ENCODE results near the gene USP36.
"Not testable (repeated sequence)": the region's sequence is repeated elsewhere in the genome, so short reads cannot be mapped to it uniquely, and the experiment has no call there.

The USP36 gene

GRCh38 chr17:78870621-78871020, 30.0 kb upstream of the USP36 start:
- no peak for DNase-seq

- no peak for DNase-seq
Observed at GRCh38 chr17:78868391-78868790, 27.8 kb upstream of the USP36 start.

- DNase-seq: not testable (repeated sequence)
Observed at GRCh38 chr17:78867046-78867445, 26.4 kb upstream of the USP36 start.

GRCh38 chr17:78865682-78866390, 25.2 kb upstream of the USP36 start:
- DNase-seq: peak; percentile 49

- DNase-seq: no peak
Observed at GRCh38 chr17:78864117-78864516, 23.5 kb upstream of the USP36 start.

GRCh38 chr17:78862073-78863023, 21.7 kb upstream of the USP36 start:
- DNase-seq: no peak

GRCh38 chr17:78861229-78861628, 20.6 kb upstream of the USP36 start:
- no peak for DNase-seq

GRCh38 chr17:78859051-78859450, 18.4 kb upstream of the USP36 start:
- no peak for DNase-seq

- no peak for DNase-seq
Observed at GRCh38 chr17:78857266-78857665, 16.7 kb upstream of the USP36 start.

GRCh38 chr17:78855561-78856165, 15.0 kb upstream of the USP36 start:
- DNase-seq: no peak

GRCh38 chr17:78854508-78854907, 13.9 kb upstream of the USP36 start:
- DNase-seq: no peak

- no peak for DNase-seq
Observed at GRCh38 chr17:78853926-78854394, 13.3 kb upstream of the USP36 start.

- no peak for DNase-seq
Observed at GRCh38 chr17:78852709-78853121, 12.1 kb upstream of the USP36 start.

GRCh38 chr17:78849026-78849425, 8.4 kb upstream of the USP36 start:
- no peak for DNase-seq

- no peak for DNase-seq
Observed at GRCh38 chr17:78847052-78847451, 6.4 kb upstream of the USP36 start.

GRCh38 chr17:78844301-78845005, 3.8 kb upstream of the USP36 start:
- no peak for DNase-seq

- peak; percentile 50 for DNase-seq
Observed at GRCh38 chr17:78842881-78843565, 2.4 kb upstream of the USP36 start.

- no peak for DNase-seq
Observed at GRCh38 chr17:78840530-78840779, 159 bp downstream of the USP36 start.

GRCh38 chr17:78839762-78840529, 668 bp downstream of the USP36 start:
- peak; percentile 55 for DNase-seq

GRCh38 chr17:78839235-78839761, 1.3 kb downstream of the USP36 start:
- no peak for DNase-seq

- no peak for DNase-seq
Observed at GRCh38 chr17:78838574-78839005, 2.0 kb downstream of the USP36 start.

Measured in stimulated activated naive CD4-positive, alpha-beta T cell treated with Interleukin-2 at 50 U/mL for 16 hours (primary cell).